COR-L47 (cell line): ENCODE measurements around the gene ADRA2C.

Experiments used
- DNase-seq: peaks from one replicate; lab custom pipeline; 2025; lab: John Stamatoyannopoulos, UW

Gene ADRA2C

DNA sequence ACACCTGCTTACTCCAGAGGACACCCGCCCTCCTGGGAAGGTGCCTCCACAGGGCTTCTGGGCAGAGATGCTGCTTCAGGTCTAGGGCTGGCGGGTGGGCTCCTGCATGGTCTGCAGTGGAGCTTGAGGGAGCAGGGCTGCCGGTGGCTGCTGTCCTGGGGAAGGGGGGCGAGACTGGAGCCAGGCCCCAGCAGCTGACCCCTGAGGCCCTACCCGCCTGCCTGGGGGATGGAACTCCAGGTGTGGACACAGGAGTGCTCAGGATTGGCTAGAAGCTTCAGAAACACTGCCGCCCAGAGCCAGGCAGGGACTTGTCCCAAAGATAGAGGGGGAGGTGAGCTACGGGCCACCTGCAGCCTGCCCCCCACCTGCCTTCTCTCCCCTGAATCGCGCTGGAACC is 33.0 kb upstream of the ADRA2C start:
- DNase-seq = no peak

DNA sequence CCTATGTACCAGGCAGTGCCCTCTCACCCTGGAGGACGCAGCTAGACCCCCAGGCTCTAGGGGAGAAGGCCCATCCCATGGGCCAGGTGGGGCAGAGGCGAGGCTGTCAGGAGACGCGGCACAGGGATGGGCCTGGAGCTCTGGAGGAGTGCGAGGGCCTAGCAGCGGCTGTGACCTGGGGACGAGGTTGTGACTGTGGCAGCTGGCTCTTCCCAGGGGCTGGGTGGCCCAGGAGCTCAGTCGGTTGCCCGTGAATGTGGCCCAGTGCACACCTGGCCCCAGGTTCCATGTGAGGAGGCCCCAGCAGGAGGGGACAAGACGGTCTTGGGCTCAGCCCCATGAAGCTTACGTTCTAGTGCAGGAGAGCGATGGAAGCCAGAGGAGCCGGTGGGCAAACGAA is 31.0 kb upstream of the ADRA2C start:
- no peak for DNase-seq

DNA sequence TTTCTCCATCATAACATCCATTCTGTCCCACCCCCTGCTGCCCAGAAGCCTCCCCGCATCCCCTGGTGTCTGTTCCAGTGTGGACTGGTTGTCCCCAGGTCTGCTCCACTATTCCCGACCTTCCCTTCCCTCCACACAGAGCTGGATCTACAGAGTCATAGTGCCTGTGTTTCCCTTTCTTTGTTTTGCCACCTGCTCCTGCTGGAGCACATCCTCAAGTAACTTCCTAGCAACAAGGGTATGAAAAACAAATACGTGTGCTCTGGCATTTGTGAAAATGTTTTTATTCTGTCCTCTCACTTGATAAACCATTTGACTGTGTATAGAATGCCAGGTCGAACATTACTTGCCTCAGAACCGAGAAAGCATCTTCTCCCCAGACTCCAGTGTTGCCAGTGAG is 29.9 kb upstream of the ADRA2C start:
- DNase-seq = no peak

DNA sequence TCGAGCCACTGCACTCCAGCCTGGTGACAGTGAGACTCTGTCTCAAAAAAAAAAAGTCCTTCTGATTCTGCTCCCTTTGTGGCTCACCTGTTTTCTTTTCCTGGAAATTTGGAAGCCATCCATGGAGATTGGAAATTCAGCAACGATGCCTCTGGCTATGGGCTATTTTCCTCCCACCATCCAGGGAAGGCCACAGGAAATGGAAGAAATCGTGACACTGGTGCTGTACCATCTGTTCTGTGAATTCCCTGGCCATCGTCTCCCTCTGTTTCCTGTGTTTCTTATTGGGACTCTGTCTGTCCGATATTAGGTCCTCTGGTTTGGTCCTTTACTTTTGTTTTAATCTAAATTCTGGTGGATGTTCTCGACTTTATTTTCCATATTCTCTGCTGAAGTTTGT is 29.4 kb upstream of the ADRA2C start:
- no peak for DNase-seq

DNA sequence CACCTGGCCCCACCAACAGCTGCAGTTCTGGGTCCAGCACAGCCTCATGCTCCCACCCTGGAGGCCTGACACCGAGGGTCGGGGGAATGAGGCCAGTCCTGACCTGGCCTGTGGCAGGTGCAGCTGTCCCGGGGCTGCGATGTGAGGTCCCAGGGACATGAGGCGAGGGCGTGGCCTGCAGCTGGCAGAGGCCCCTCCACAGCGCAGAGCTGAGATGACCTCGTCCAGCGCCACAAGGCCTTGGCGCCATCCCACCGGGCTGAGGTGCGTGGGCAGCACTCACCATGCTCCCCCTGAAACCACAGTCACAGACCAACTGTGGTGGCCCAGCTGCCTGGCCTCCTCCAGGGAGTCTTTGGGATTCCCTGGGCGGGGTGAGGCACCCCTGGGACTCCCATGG is 26.6 kb upstream of the ADRA2C start:
- no peak for DNase-seq

DNA sequence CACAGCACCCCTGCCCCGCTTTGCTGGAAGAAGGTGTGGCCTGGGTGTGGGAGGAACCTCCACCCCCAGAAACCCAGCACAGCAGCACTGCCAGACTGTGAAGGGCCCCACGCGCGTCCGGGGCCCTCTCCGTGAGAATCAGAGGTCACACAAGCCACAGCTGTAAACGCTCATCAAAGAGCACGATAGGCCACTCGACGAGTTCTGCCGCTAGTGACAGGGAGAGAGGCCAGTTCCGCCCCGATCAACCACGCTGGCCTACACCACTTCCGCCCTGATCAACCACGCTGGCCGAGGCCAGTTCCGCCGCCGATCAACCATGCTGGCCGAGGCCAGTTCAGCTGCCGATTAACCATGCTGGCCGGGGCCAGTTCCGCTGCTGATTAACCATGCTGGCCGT is 25.9 kb upstream of the ADRA2C start:
- no peak for DNase-seq

DNA sequence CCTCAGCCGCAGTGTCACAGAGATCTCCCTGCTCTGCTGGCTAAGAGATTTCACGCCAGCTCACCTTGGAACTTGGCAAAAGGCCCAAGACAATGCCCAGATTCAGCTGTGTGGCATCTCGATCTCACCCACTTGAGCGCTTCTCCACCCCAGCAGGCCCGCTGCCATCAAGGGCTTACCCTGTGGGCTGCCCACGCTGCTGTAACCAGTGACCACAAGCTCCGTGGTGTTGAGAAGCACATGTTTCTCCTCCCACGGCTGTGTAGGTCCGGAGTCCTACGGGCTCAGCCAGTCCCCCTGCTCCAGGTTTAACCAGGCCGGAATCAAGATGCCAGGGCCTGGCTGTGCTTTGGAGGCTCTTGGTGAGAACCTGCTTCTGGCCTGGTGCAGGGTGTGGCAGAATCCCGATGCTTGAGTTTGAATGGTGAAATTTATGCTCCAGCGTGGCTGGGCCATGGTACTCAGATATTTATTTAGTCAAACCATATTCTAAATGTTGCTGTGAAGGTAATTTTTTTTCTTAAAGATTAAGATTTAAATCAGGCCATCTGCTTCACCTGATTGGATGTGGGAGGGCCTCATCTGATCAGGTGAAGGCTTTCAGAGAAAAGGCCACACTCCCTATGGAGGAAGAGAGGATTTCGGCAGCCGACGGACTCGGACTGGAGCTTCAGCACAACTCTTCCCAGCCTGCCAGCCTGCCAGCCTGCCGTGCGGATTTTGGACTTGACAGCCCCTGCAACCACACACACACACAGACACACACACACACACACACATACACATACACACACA is 24.8 kb upstream of the ADRA2C start:
- DNase-seq = no peak

DNA sequence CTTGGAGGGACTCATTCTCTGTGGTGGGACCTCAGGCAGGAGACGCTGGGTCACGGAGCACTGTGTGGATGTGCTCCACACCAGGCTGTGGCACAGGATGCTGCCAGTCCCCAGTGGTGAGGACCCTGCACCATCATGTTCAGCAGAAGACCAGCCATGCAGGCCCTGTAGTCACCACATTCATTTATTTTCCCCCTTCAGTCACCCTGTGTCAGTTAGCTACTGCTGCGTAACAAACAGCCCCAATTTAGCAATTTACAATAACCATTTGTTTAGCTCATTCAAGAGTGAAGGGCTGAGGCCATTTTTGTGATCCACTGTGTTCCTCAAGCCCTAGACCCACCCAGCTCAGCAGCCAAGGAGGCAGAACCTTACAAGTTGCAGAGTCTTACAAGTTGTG is 23.6 kb upstream of the ADRA2C start:
- no peak for DNase-seq

DNA sequence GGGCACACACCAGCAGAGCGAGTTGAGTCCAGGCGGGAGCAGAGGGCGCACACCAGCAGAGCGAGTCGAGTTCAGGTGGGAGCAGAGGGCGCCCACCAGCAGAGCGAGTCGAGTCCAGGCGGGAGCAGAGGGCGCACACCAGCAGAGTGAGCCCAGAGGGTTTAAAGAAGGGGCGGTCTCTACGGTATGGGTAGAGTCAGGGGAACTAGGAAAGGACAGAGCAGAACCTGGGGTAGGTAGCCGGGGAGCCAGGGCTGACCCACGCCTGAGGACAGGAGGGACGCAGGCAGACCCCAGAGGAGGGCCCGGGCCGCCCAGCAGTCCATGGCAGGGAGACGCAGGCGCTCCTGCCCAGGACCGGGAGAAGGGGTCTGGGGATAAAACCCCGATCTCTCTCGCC is 22.0 kb upstream of the ADRA2C start:
- DNase-seq = no peak

DNA sequence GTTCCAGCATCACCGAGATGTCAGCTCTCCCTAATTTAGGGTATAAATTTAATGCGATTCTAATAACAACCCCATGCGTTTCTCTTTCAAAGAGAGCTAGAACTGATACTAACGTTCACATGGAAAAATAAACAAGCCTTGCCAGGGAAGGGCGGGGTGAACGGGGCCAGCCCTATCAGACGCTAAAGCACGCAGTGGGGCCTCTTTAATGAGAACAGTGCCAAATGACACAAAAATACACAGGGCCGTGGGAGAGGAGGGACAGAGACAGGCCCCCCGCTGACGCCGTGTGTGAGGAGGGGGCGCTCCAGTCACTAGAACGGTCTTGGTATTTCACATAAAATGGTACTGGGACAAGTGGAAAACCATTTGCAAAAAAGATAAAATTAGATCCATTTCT is 21.3 kb upstream of the ADRA2C start:
- no peak for DNase-seq

DNA sequence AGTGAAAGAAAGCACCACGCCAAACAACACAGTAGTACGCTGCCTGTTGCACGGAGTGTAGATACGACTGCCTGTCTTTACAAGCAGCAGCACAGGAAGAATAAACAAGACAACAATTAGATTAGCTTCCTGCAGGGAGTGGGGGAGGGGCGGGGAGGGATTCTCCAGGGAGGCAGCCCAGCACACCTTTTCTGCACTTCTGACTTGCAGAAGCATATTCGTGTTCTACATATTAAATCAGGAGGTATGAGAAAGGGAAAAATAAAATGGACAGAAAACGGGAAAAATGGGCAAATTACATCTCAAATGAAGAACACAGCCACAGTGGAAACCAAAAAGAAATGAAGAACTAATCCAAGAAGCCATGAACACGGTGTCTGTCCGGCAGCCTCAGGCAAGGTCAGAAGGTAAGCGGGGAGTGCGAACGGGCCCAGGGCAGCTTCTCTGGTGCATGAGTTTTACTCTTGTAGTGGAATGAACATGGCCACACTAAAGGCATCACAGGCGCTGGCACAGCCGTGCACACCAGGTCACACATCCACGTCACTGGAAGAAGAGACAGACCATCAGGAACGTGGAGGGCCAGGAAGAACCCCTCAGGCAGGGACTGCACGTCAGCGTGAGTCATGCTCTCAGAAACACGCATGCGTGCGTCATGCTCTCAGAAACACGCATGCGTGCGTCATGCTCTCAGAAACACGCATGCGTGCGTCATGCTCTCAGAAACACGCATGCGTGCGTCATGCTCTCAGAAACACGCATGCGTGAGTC is 20.1 kb upstream of the ADRA2C start:
- DNase-seq = no peak

DNA sequence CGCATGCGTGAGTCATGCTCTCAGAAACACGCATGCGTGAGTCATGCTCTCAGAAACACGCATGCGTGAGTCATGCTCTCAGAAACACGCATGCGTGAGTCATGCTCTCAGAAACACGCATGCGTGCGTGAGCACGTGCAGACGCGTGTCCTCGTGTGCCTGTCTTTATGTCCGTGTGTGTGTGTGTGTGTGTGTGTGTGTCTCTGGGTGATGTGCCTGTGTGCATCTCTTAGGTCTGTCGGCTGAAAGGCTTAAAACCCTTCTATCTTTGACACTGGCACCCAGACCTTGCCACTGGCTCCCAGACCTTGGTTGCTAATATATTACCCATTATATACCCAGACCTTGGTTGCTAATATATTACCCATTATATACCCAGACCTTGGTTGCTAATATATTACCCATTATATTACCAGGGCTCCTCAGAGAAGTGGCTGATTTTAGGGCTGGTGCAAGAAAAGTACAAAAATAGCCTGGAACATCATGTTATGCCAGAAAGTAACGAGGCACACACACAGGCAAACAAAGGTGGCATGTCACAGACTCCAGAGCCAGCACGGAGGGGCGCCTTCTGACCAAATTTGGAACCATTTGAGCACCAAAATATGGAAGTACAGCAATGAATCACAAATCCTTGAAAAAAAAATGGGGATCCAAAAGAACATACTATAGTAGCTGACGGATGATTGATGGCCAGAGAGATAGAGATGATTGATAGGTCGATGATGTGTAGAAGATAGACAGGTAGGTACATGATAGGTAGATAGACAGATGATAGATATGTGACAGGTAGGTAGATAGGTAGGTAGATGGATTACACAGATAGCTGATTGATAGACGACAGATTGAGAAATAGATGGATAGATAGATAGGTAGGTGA is 19.2 kb upstream of the ADRA2C start:
- DNase-seq = no peak

DNA sequence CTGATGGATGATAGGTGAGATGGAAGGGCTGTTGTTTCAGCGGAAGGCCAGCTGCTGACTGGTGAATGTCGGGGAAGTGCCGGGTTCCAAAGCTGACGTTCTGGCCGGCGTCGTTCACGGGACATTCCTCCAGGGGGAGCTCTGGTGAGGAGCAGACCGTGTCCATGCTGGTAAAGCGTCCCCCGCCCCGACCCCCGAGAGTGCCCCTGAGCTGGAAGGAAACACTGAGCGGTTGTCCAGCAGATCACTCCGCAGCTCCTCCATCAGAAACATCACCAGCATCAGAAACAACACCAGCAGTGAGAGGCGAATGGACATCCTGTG is 18.6 kb upstream of the ADRA2C start:
- no peak for DNase-seq

DNA sequence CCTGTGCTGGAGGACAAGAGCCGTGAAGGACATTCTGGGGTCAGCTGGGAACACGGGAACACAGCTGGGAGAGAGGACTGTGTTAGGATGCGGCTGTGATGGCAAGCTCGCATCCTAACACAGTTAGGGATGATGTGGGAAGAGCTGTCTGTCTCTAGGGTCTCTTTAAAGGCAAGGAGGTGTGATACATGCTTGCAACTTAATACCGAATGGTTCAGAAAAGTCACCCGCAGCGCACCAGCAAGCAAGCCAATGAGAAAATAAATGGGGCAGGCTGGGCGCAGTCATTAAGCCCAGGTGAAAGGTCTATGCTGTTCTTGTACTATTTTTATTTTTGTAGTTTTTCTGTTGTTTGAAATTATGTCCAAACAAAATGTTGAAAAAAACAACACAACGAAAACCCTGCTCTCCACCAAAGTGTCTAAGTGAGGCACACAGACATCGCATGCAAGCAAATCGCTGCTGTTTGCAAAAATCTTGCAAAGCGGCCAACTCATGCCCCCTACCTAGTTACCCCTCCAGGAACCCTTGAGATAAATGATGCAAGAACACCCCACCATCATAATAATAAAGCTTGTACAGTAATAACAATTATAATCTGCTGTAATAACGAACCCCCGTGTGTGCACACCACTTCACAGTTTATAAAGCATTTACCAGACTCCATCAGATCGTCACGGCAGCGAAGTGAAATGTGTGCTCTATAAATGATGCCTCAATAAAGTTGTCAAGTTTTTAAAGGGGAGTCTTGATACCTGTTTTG is 17.9 kb upstream of the ADRA2C start:
- no peak for DNase-seq

DNA sequence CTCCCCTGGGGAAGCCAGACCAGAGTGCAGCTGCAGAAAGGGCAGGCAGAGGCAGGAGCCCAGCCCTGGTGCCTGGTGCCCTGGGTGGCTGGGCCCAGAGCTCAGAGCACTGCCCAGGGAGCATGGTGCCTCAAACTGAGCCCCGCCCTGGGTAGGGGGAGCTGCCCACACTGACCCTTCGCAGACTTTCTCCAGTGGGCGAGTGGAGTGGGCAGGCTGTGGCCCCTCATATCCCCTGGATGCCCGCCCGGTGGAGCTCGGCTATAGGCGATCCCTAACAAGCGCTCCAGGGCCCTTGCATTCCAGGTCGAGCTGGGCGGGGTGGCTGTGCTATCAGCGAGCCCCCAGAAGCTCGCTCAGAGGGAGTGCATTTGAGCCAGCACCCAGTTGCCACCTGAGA is 17.1 kb upstream of the ADRA2C start:
- no peak for DNase-seq

DNA sequence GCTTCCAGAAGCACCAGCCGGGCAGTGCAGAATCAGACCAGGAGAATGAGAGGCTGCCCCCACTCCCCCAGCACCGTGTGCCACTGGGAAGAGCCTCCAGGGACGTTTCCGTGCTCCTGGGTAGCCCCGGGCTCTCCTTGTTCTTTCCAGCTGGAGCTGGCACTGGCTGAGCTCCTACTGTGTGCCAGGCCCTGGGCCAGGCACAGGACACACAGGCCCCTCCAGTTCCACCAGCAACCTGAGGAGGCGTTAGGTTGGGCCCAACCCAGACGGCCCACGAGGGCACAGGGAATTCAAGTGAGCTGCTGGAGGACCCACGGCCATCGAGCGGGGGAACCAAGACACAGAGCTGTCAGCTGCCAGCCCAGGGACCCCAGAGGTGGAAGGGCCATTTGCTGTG is 15.9 kb upstream of the ADRA2C start:
- no peak for DNase-seq

DNA sequence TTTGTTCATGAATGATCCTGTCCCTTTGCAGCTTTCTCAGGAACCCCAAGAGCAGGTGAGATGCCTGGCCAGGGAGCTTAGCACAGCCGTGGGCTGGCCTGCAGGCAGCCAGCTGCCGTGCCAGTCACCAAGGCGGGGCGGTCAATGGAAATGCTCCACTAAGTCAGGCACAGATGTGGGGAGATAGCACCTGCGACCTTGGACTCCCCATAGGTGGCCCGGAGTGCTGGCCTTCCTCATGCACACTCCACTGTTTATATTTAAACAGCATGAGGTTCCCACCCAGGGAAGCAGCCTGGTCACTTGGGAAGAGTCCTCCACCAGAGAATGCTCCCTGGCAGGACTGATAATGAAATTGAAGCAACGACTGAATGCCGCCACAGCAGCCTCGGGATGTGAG is 14.2 kb upstream of the ADRA2C start:
- DNase-seq = no peak

DNA sequence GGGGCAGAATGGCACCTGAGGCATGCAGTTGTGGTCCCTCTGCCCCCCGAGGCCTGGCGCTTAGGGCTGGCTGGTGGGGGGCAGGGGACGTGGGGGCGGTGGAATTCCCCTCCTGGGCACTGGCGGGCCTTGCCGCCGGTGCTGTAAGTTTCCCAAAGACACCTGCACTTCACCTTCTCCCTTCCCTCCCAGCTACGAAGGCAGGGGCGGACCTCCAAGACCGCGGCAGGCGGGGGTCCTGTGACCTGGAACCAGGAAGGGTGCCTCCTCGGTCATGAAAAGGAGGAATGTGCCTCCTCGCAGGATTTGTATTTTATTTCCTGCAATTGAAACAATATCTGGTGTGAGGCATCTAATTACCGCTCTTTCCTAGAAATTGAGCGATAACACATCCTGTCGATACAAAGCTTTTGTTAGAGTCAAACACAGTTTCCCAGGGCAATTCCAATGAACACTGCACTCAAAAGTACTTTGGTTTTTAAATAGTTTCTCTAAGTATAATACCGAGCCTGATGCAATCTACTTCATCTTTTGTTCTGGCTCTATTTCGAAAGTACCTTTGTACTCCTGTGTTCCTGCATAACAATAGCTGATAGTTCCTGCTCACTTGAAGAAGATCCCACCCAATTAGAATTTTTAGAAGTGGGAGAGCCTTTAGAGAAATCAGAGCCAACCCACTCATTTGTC is 12.3 kb upstream of the ADRA2C start:
- DNase-seq = no peak

DNA sequence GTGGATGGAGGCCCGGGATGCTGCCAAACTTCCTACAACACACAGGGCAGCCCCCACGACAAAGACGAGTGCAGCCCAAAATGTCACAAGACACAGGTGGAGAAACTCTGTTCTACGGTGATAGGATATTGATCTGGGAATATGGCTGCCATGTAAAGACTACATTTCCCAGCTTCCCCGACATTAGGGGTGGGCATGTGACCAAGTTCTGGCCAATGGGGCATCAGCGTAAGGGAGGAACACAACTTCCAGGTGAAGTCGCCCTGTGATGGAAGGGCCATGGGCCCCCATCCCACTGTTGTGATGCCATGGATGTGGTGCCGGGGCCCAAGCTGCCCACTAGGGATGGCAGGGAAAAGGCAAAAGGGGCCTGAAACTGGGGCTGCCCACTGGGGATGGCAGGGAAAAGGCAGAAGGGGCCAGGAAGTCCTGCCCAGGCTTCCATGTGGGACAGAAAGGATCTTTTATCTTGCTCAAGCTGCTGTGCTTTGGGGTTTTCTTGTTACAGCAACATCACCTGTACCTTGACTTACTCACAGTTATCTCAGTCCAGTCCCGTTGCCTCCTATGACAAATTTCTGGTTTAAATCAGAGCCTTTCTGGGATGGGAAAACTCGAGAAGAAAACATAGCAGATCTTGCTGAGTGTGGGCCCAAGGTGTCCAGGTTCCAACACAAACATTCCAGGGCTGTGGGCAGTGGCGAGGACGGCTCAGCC is 9.7 kb upstream of the ADRA2C start:
- no peak for DNase-seq

DNA sequence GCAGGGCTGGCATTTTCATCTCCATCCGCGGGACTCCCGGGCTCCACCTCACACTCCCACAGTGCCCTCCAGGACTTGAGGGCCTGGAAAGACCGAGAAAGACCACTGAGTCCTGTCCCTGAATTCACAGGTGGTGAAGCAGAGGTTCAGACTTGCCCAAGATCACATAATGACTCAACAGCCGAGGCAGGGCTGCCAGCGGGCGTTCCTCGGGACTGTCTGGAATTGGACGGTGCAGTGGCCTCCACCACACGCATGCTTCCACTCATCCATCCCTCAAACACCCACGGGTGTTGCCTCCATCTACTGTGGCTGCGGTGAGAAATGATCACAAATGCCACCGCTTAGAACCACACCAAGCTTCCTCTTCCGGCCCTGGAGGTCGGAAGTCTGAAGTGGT is 6.9 kb upstream of the ADRA2C start:
- no peak for DNase-seq

DNA sequence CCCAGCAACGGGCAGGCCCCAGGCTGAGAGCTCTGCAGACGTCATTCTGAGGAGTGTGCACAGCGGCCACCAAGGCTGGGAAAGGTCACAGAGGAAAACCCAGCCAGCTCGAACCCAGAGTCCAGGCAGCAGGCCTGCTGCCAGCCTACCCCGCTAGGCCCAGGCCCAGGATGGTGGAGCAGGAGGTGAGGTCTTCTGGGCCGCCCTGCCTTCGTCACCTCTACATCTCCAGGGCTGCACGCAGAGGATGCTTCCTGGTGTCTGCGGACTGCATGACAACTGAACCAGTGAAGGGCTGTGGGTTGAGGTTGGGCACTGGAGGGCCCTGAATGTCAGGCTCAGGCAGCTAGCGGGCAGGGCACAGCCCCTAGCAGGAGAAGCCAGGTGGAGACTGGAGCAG is 5.8 kb upstream of the ADRA2C start:
- DNase-seq = no peak
